GM12864 (cell line): ENCODE measurements around the gene NPHS1.
"Not testable (repeated sequence)": the region's sequence is repeated elsewhere in the genome, so short reads cannot be mapped to it uniquely, and the experiment has no call there.

Experiments
- DNase-seq: peaks from one replicate; pipeline ENCODE4 v3.0.0-alpha.2; 2011; ENCODE audit warnings: low read depth
- H3K4me3 ChIP-seq: 2 replicates; pipeline ENCODE4 v1.5.1; 2011; ENCODE audit warnings: mild to moderate bottlenecking, low read depth, low read length, control low read depth
- CTCF ChIP-seq: IDR thresholded peaks from 2 replicates; pipeline ENCODE4 v1.5.1; 2011; ENCODE audit warnings: low read depth, mild to moderate bottlenecking, moderate library complexity, low read length, control low read depth, inconsistent platforms; ENCODE audit errors: missing control alignments

NPHS1 gene

GRCh38 chr19:35896643-35897040 lies 44.3 kb upstream of the NPHS1 start:
- TF ChIP-seq CTCF: no peak
- H3K4me3 ChIP-seq: no peak overlapping the region

GRCh38 chr19:35895911-35896642 lies 43.8 kb upstream of the NPHS1 start:
- no peak for TF ChIP-seq CTCF
- no peak for DNase-seq
- no peak overlapping the region for H3K4me3 ChIP-seq

More at GRCh38 chr19:35896643-35897040, 44.3 kb upstream of the NPHS1 start:
- DNase-seq: no peak

GRCh38 chr19:35894342-35894741 lies 42.0 kb upstream of the NPHS1 start:
- DNase-seq: no peak
- H3K4me3 ChIP-seq: no peak overlapping the region
- no peak for TF ChIP-seq CTCF

- DNase-seq, H3K4me3 ChIP-seq: not testable (repeated sequence)
These were observed 39.5 kb upstream of the NPHS1 start for GRCh38 chr19:35891819-35892218.

GRCh38 chr19:35890113-35890650 lies 37.9 kb upstream of the NPHS1 start:
- H3K4me3 ChIP-seq: no peak overlapping the region
- TF ChIP-seq CTCF: no peak
- no peak for DNase-seq

- DNase-seq: no peak
- no peak overlapping the region for H3K4me3 ChIP-seq
- TF ChIP-seq CTCF: no peak
These were observed 37.2 kb upstream of the NPHS1 start for GRCh38 chr19:35889370-35890112.

GRCh38 chr19:35888398-35888797 lies 36.1 kb upstream of the NPHS1 start:
- DNase-seq: no peak
- TF ChIP-seq CTCF: no peak
- H3K4me3 ChIP-seq: no peak overlapping the region
